ENCODE results near the gene SEMA6A.

Gene SEMA6A

DNA sequence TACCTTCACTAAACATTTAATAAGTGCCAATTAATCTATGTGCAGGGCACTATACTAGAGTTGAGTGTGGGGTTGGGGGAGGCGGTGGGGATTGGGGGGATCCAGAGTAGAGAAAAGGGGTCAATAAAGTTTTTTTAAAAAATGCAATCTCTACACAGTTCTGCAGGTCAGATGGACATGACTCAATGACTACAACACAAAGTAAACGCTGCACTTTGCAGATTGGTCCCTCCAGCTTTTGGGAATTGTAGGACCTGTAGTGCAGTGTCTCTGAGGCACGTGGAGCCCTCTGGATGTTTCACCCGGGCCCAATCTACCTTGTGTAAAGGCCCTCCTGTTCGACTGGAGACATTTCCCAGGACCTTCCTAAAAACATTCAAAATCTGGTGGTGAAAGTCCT, 43.5 kb downstream of the SEMA6A start:
- DNase-seq (ENCODE audit: low read depth in 1 of 2, low spot score in 1 of 2), result no peak
- H3K27me3 ChIP-seq (ENCODE audit: insufficient read depth, poor library complexity, severe bottlenecking), result no peaks in the 10 kb centered on the region
- H3K27ac ChIP-seq (replicated peaks), result no peak overlapping the region
- TF ChIP-seq REST (IDR thresholded peaks at IDR 0.05; ENCODE audit: insufficient replicate concordance, low read depth), result no peak
- no peak for TF ChIP-seq SPI1 (IDR thresholded peaks at IDR 0.05; ENCODE audit: borderline replicate concordance, low read depth)
- TF ChIP-seq, protein P1, sequence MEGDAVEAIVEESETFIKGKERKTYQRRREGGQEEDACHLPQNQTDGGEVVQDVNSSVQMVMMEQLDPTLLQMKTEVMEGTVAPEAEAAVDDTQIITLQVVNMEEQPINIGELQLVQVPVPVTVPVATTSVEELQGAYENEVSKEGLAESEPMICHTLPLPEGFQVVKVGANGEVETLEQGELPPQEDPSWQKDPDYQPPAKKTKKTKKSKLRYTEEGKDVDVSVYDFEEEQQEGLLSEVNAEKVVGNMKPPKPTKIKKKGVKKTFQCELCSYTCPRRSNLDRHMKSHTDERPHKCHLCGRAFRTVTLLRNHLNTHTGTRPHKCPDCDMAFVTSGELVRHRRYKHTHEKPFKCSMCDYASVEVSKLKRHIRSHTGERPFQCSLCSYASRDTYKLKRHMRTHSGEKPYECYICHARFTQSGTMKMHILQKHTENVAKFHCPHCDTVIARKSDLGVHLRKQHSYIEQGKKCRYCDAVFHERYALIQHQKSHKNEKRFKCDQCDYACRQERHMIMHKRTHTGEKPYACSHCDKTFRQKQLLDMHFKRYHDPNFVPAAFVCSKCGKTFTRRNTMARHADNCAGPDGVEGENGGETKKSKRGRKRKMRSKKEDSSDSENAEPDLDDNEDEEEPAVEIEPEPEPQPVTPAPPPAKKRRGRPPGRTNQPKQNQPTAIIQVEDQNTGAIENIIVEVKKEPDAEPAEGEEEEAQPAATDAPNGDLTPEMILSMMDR (IDR thresholded peaks at IDR 0.05; ENCODE audit: insufficient read depth, low read length), result no peak
- no peak for TF ChIP-seq POLR2AphosphoS5 (IDR thresholded peaks at IDR 0.05; ENCODE audit: low read depth)
- TF ChIP-seq GABPA (IDR thresholded peaks at IDR 0.05; ENCODE audit: low read depth), result no peak
- no peak overlapping the region for H3K4me3 ChIP-seq (replicated peaks; ENCODE audit: insufficient read depth, low read length)

- Histone ChIP-seq H3K4me3 (replicated peaks; ENCODE audit: insufficient read depth, low read length) (no peak overlapping the region), H3K27ac (replicated peaks) (no peak overlapping the region), H3K27me3 (ENCODE audit: insufficient read depth, poor library complexity, severe bottlenecking) (no peaks in the 10 kb centered on the region)
- TF ChIP-seq, protein P1 (IDR thresholded peaks at IDR 0.05; ENCODE audit: insufficient read depth, low read length), result no peak
- no peak for TF ChIP-seq SPI1 (IDR thresholded peaks at IDR 0.05; ENCODE audit: borderline replicate concordance, low read depth)
- DNase-seq (ENCODE audit: low read depth in 1 of 2, low spot score in 1 of 2), result no peak
These were observed 44.3 kb downstream of the SEMA6A start for GRCh38 chr5:116530276-116530675.

- no peak overlapping the region for H3K4me3 ChIP-seq (replicated peaks; ENCODE audit: insufficient read depth, low read length)
- DNase-seq (ENCODE audit: low read depth in 1 of 2, low spot score in 1 of 2), result no peak
- TF ChIP-seq GABPA (IDR thresholded peaks at IDR 0.05; ENCODE audit: low read depth) (no peak), REST (IDR thresholded peaks at IDR 0.05; ENCODE audit: insufficient replicate concordance, low read depth) (no peak), POLR2AphosphoS5 (IDR thresholded peaks at IDR 0.05; ENCODE audit: low read depth) (no peak), SPI1 (IDR thresholded peaks at IDR 0.05; ENCODE audit: borderline replicate concordance, low read depth) (no peak)
- TF ChIP-seq, protein P1 (IDR thresholded peaks at IDR 0.05; ENCODE audit: insufficient read depth, low read length), result no peak
These were observed 45.0 kb downstream of the SEMA6A start for GRCh38 chr5:116529615-116530014.

DNA sequence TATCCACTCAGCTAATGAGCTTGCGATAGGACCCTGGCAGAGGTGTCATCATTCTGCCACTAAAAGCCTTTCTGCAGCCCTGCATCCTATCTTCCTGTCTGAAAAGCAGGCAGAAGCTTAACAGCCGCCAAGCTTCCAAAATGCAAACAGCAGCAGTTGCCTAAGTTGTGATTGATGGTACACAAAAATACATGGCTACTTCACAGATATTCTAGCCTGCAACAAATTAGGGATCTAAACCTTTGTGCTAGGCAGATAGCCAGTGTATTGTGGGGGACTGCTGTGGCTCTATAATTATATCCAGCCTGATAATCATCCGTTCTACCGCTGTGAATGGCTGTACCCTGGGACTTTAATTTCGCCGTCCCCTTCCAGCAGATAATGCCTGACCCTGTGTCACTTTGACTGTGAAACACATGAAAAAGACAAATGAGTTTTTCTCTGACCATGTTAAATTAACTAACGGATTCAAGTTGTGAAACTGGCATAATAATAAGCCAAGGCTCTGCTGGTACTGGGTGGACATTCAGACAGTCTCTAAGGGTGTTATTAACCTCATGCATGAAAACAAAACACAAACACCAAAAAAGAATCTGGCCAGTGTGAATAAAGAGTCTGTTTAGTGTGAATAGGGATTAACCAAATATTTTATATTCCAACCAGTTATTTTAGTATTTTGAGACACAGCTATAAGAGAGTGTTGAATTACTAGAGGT, 45.9 kb downstream of the SEMA6A start:
- Histone ChIP-seq H3K4me3 (replicated peaks; ENCODE audit: insufficient read depth, low read length) (no peak overlapping the region), H3K27ac (replicated peaks) (no peak overlapping the region), H3K27me3 (ENCODE audit: insufficient read depth, poor library complexity, severe bottlenecking) (no peaks in the 10 kb centered on the region)
- TF ChIP-seq REST (IDR thresholded peaks at IDR 0.05; ENCODE audit: insufficient replicate concordance, low read depth) (no peak), POLR2AphosphoS5 (IDR thresholded peaks at IDR 0.05; ENCODE audit: low read depth) (no peak), GABPA (IDR thresholded peaks at IDR 0.05; ENCODE audit: low read depth) (no peak), SPI1 (IDR thresholded peaks at IDR 0.05; ENCODE audit: borderline replicate concordance, low read depth) (no peak)
- TF ChIP-seq, protein P1 (IDR thresholded peaks at IDR 0.05; ENCODE audit: insufficient read depth, low read length), result no peak
- DNase-seq (ENCODE audit: low read depth in 1 of 2, low spot score in 1 of 2), result no peak

More at GRCh38 chr5:116529615-116530014, 45.0 kb downstream of the SEMA6A start:
- H3K27ac ChIP-seq (replicated peaks), result no peak overlapping the region
- no peaks in the 10 kb centered on the region for H3K27me3 ChIP-seq (ENCODE audit: insufficient read depth, poor library complexity, severe bottlenecking)
